Endodermal cell (in vitro differentiated cells): ENCODE data around the gene PCDHGC3. TPM values are rescaled to one million over a fixed set of nuclear protein-coding genes. Genes with fewer than 3 reads are reported as not detected.
A peak's percentile ranks its signal among the peaks of the same experiment; 100 is the strongest.

Experiments
- DNase-seq: peaks from one replicate; pipeline ENCODE4 v3.0.0-alpha.2; 2017
- H3K27ac ChIP-seq: 2 replicates; pipeline ENCODE4 v1.5.1; 2013; ENCODE audit warnings: mild to moderate bottlenecking, low read depth, low read length, moderate library complexity
- H3K27me3 ChIP-seq: 2 replicates; pipeline ENCODE4 v1.6.1; 2013; ENCODE audit warnings: mild to moderate bottlenecking, low read length, moderate library complexity; ENCODE audit not compliant: insufficient read depth, control insufficient read depth, poor library complexity, severe bottlenecking
- H3K36me3 ChIP-seq: 2 replicates; pipeline ENCODE4 v1.7.0; 2013; ENCODE audit warnings: mild to moderate bottlenecking, low read length, moderate library complexity; ENCODE audit not compliant: control insufficient read depth, insufficient read depth
- H3K4me1 ChIP-seq: one replicate; pipeline ENCODE4 v1.7.0; 2013; ENCODE audit warnings: low read length; ENCODE audit not compliant: control insufficient read depth, insufficient read depth
- H3K4me3 ChIP-seq: 2 replicates; pipeline ENCODE4 v1.5.1; 2013; ENCODE audit warnings: mild to moderate bottlenecking, low read length, moderate library complexity
- H3K9ac ChIP-seq: 2 replicates; pipeline ENCODE4 v1.6.1; 2013; ENCODE audit warnings: mild to moderate bottlenecking, low read length, moderate library complexity; ENCODE audit not compliant: poor library complexity, severe bottlenecking; ENCODE audit errors: extremely low read depth
- H3K9me3 ChIP-seq: 2 replicates; pipeline ENCODE4 v1.6.1; 2013; ENCODE audit warnings: mild to moderate bottlenecking, low read length, moderate library complexity; ENCODE audit not compliant: control insufficient read depth
- H3K27ac Mint-ChIP-seq: 2 replicates; pipeline ENCODE4 v1.8.0; 2020; ENCODE audit warnings: mixed read lengths
- H3K27me3 Mint-ChIP-seq: 2 replicates; pipeline ENCODE4 v1.8.0; 2021; ENCODE audit warnings: mild to moderate bottlenecking, mixed read lengths; ENCODE audit not compliant: insufficient read depth
- H3K36me3 Mint-ChIP-seq: 2 replicates; pipeline ENCODE4 v1.8.0; 2020; ENCODE audit warnings: low read depth, mixed read lengths
- H3K4me1 Mint-ChIP-seq: 2 replicates; pipeline ENCODE4 v1.8.0; 2020; ENCODE audit warnings: mixed read lengths
- H3K4me3 Mint-ChIP-seq: 2 replicates; pipeline ENCODE4 v1.8.0; 2020; ENCODE audit warnings: mild to moderate bottlenecking, moderate library complexity, mixed read lengths
- H3K9me3 Mint-ChIP-seq: 2 replicates; pipeline ENCODE4 v1.8.0; 2020; ENCODE audit warnings: mild to moderate bottlenecking, mixed read lengths
- WGBS, 2 experiments: methylation state at CpG; one replicate each; pipeline versions ENCODE4 v1.1.5 to v1.1.7; 2013; ENCODE audit warnings: missing lambda C conversion rate in 2 of 2, mixed read lengths in 1 of 2; ENCODE audit not compliant: insufficient coverage in 1 of 2, insufficient read length in 1 of 2; 5-methylcytosine and 5-hydroxymethylcytosine counted together
- total RNA-seq, 2 donors: library from RNA; stranded (reverse); fragmentation: NEBNext Ultra II Directional in 1 of 2; extraction: Animal tissue kit (Norgen Biotek cat#: 25700) in 1 of 2; gene quantifications; 2 replicates in 1 of 2; 3 replicates in 1 of 2; pipeline ENCODE4 v1.2.1, GENCODE V29; 2021
- TF ChIP-seq, protein P1 (sequence below): fragments of 200-600 bp; sonication (generic); conservative IDR thresholded peaks from 2 replicates; pipeline ENCODE4 v1.5.0; 2021; ENCODE audit warnings: antibody characterized with exemption, mild to moderate bottlenecking

The PCDHGC3 gene
- total RNA-seq, 2 donors from 2014 or later: 13.9 to 27.6 TPM

DNA sequence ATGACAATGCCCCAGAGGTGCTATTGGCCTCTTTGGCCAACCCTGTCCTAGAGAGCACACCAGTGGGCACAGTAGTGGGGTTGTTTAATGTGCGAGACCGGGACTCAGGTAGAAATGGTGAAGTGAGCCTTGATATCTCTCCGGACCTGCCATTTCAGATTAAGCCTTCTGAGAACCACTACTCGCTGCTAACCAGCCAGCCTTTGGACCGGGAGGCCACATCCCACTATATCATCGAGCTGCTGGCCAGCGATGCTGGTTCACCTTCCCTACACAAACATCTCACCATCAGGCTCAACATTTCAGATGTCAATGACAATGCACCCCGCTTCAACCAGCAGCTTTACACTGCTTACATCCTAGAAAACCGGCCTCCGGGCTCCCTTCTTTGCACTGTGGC lies 14.5 kb downstream of the PCDHGC3 start:
- peaks cover 13% of the 10 kb centered on the region for H3K27me3 ChIP-seq
- H3K27ac ChIP-seq: no peak overlapping the region
- Mint-ChIP-seq H3K4me3 (no peak overlapping the region), H3K27me3 (peaks cover 91% of the 10 kb centered on the region), H3K4me1 (peaks cover 16% of the 10 kb centered on the region), H3K9me3 (no peaks in the 10 kb centered on the region), H3K27ac (no peak overlapping the region), H3K36me3 (peaks cover 22% of the 10 kb centered on the region)
- H3K9ac ChIP-seq: no peak overlapping the region
- 93 to 98% methylated on average over 8 to 10 of the region's 10 CpGs for WGBS, 2 experiments
- DNase-seq: peak; percentile 36
- H3K4me3 ChIP-seq: no peak overlapping the region
- no peaks in the 10 kb centered on the region for H3K9me3 ChIP-seq
- H3K4me1 ChIP-seq: peaks cover 14% of the 10 kb centered on the region
- no peaks in the 10 kb centered on the region for H3K36me3 ChIP-seq
- TF ChIP-seq, protein P1, sequence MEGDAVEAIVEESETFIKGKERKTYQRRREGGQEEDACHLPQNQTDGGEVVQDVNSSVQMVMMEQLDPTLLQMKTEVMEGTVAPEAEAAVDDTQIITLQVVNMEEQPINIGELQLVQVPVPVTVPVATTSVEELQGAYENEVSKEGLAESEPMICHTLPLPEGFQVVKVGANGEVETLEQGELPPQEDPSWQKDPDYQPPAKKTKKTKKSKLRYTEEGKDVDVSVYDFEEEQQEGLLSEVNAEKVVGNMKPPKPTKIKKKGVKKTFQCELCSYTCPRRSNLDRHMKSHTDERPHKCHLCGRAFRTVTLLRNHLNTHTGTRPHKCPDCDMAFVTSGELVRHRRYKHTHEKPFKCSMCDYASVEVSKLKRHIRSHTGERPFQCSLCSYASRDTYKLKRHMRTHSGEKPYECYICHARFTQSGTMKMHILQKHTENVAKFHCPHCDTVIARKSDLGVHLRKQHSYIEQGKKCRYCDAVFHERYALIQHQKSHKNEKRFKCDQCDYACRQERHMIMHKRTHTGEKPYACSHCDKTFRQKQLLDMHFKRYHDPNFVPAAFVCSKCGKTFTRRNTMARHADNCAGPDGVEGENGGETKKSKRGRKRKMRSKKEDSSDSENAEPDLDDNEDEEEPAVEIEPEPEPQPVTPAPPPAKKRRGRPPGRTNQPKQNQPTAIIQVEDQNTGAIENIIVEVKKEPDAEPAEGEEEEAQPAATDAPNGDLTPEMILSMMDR: no peak

DNA sequence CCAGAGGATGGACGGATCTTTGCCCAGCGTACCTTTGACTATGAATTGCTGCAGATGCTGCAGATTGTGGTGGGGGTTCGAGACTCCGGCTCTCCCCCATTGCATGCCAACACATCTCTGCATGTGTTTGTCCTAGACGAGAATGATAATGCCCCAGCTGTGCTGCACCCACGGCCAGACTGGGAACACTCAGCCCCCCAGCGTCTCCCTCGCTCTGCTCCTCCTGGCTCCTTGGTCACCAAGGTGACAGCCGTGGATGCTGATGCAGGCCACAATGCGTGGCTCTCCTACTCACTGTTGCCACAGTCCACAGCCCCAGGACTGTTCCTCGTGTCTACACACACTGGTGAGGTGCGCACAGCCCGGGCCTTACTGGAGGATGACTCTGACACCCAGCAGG lies 15.0 kb downstream of the PCDHGC3 start:
- Mint-ChIP-seq H3K36me3 (peaks cover 22% of the 10 kb centered on the region), H3K9me3 (no peaks in the 10 kb centered on the region), H3K27ac (no peak overlapping the region), H3K27me3 (peaks cover 86% of the 10 kb centered on the region), H3K4me1 (peaks cover 16% of the 10 kb centered on the region), H3K4me3 (no peak overlapping the region)
- TF ChIP-seq, protein P1: no peak
- H3K27ac ChIP-seq: no peak overlapping the region
- H3K9me3 ChIP-seq: no peaks in the 10 kb centered on the region
- H3K4me1 ChIP-seq: peaks cover 17% of the 10 kb centered on the region
- H3K36me3 ChIP-seq: no peaks in the 10 kb centered on the region
- no peak for DNase-seq
- H3K9ac ChIP-seq: no peak overlapping the region
- 90 to 91% methylated on average over 5 to 13 of the region's 13 CpGs for WGBS, 2 experiments
- peaks cover 8% of the 10 kb centered on the region for H3K27me3 ChIP-seq
- no peak overlapping the region for H3K4me3 ChIP-seq

DNA sequence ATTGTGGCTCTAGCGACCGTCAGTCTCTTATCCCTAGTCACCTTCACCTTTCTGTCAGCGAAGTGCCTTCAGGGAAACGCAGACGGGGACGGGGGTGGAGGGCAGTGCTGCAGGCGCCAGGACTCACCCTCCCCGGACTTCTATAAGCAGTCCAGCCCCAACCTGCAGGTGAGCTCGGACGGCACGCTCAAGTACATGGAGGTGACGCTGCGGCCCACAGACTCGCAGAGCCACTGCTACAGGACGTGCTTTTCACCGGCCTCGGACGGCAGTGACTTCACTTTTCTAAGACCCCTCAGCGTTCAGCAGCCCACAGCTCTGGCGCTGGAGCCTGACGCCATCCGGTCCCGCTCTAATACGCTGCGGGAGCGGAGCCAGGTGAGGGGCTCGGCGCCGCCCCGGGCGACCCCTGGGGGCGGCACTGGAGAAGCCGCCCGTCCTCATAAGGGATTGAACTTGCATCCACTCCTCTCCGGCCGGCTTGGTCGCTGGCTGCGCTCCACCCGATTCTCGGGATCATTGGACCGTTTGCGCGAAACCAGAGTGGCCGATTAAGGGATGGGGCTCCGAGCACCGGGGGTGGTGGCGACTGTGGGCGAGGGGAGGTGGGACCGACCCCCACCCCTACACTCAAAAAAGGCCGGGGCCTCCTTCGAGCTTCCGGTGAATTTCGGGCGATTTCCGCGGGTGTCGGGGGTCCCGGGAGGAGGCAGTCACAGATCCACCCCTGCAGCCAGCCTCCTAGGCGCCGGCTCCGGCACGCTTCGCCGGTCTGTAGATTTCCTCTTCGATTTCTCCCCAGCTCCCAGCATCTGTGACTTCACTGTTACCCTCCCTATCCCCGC lies 15.8 kb downstream of the PCDHGC3 start:
- Mint-ChIP-seq H3K4me1 (peaks cover 23% of the 10 kb centered on the region), H3K27ac (peak overlapping the region; percentile 35), H3K4me3 (peak overlapping the region; percentile 55), H3K27me3 (peaks cover 78% of the 10 kb centered on the region), H3K9me3 (no peaks in the 10 kb centered on the region), H3K36me3 (peaks cover 18% of the 10 kb centered on the region)
- Histone ChIP-seq H3K9me3 (no peaks in the 10 kb centered on the region), H3K4me3 (no peak overlapping the region), H3K27ac (no peak overlapping the region), H3K27me3 (peaks cover under 1% of the 10 kb centered on the region), H3K4me1 (peaks cover 17% of the 10 kb centered on the region), H3K36me3 (no peaks in the 10 kb centered on the region), H3K9ac (no peak overlapping the region)
- TF ChIP-seq, protein P1: peak; percentile 65
- WGBS, 2 experiments: 96 to 98% methylated on average over 55 to 66 of the region's 66 CpGs
- peak; percentile 74 for DNase-seq
